Peyer's patch (tissue), 4 donors: ENCODE results near the gene TRMT11.

Experiments
- POLR2A ChIP-seq, 2 donors: fragments of 450-650 bp; IDR thresholded peaks; one replicate each; pipeline ENCODE4 v1.5.1; 2017; ENCODE audit warnings: antibody characterized with exemption in 2 of 2, mild to moderate bottlenecking in 2 of 2, moderate library complexity in 2 of 2
- TF ChIP-seq, protein P1 (sequence below), 6 experiments: fragments of 450-650 bp in 4 of 6; fragments of 200-600 bp in 2 of 6; sonication (generic) in 1 of 6; IDR thresholded peaks; one replicate each; pipeline ENCODE4 v1.5.1; 2017 to 2019; ENCODE audit warnings: antibody characterized with exemption in 6 of 6, mild to moderate bottlenecking in 3 of 6, moderate library complexity in 1 of 6

DNA sequence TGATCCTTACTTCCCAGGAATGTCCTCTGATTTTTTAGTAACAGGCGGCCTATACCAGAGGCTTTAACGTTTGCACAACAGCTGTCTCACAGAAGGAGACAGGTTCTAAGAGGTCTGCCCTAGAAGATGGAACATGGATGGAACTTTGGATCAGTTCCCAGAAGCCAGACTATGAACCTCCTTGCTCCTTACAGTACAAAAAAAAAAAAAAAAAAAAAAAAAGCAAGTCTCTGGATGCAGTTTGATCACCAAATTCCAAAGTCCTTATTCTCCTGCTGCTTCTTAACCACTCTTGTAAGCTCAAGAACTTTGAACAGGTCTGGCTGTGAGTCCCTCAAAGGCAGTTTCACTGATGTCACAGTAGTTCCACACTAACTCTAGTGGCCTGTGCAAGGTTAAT lies 2.0 kb upstream of the TRMT11 start:
- TF ChIP-seq, protein P1, sequence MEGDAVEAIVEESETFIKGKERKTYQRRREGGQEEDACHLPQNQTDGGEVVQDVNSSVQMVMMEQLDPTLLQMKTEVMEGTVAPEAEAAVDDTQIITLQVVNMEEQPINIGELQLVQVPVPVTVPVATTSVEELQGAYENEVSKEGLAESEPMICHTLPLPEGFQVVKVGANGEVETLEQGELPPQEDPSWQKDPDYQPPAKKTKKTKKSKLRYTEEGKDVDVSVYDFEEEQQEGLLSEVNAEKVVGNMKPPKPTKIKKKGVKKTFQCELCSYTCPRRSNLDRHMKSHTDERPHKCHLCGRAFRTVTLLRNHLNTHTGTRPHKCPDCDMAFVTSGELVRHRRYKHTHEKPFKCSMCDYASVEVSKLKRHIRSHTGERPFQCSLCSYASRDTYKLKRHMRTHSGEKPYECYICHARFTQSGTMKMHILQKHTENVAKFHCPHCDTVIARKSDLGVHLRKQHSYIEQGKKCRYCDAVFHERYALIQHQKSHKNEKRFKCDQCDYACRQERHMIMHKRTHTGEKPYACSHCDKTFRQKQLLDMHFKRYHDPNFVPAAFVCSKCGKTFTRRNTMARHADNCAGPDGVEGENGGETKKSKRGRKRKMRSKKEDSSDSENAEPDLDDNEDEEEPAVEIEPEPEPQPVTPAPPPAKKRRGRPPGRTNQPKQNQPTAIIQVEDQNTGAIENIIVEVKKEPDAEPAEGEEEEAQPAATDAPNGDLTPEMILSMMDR (IDR thresholded peaks at IDR 0.05) = no peak
- TF ChIP-seq POLR2A (IDR thresholded peaks at IDR 0.05) = no peak
